ENCODE data around the gene DTWD1.

GRCh38 chr15:49621887-49622286, 1.0 kb downstream of the DTWD1 start:
- no peak for TF ChIP-seq EZH2 (IDR thresholded peaks at IDR 0.05; ENCODE audit: low read length, unreplicated experiment)
- TF ChIP-seq, protein P1, sequence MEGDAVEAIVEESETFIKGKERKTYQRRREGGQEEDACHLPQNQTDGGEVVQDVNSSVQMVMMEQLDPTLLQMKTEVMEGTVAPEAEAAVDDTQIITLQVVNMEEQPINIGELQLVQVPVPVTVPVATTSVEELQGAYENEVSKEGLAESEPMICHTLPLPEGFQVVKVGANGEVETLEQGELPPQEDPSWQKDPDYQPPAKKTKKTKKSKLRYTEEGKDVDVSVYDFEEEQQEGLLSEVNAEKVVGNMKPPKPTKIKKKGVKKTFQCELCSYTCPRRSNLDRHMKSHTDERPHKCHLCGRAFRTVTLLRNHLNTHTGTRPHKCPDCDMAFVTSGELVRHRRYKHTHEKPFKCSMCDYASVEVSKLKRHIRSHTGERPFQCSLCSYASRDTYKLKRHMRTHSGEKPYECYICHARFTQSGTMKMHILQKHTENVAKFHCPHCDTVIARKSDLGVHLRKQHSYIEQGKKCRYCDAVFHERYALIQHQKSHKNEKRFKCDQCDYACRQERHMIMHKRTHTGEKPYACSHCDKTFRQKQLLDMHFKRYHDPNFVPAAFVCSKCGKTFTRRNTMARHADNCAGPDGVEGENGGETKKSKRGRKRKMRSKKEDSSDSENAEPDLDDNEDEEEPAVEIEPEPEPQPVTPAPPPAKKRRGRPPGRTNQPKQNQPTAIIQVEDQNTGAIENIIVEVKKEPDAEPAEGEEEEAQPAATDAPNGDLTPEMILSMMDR (conservative IDR thresholded peaks at IDR 0.05; ENCODE audit: low read depth, low read length): no peak
